ENCODE results near the gene PAIP2. TPM values are rescaled to one million over a fixed set of nuclear protein-coding genes. Genes with fewer than 3 reads are reported as not detected.

The PAIP2 gene
- total and polyA plus RNA-seq, 2 of the 4 experiments (the other 2 are of a cell fraction), result 41.9 to 59.5 TPM

DNA sequence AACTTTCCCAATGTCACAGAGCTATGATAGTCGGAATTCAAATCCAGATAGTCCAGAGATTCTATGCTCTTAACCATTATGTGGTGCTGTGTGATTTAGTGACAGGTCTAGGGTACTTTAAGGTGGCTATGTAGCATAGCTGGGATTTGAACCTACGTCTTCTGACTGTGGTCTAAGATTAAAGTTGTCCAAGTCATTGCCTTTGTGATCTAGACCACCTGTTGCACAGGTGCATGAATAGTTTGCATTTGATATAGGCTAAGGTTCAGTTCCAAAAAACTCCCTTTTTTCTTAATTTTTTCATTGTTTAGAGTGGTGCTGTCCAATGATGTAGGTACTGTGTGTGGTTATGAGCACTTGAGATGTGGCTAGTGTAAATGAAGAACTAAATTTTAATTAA lies 2.5 kb downstream of the PAIP2 start:
- in situ Hi-C loops (cut with MboI; ENCODE audit: low sequenced_read_pairs), result no loop called here
- intact Hi-C loops (cut with micrococcal nuclease), result no loop called here
- Histone ChIP-seq H3K14ac (replicated peaks; ENCODE audit: low read depth, low read length) (no peak overlapping the region), H3K27me3 (ENCODE audit: control insufficient read depth, insufficient read depth, low read length) (no peaks in the 10 kb centered on the region), H3K23ac (ENCODE audit: low read depth, low read length) (peak overlapping the region; percentile 45; the same call in 1 of the 2 replicates), H3K56ac (ENCODE audit: extremely low read depth, insufficient read depth, low read length) (no peak overlapping the region), H3K4me1 (ENCODE audit: control insufficient read depth, insufficient read depth, low read length) (peaks cover 3% of the 10 kb centered on the region), H3K79me1 (ENCODE audit: low read depth in 1 of 2, low read length in 2 of 2) (peaks cover 0 to 48% of the 10 kb centered on the region in 2 experiments; a peak in 3 of 4 replicates), H2BK20ac (ENCODE audit: low read depth, low read length) (no peak overlapping the region), H2BK15ac (ENCODE audit: low read depth, low read length) (no peak overlapping the region), H4K5ac (ENCODE audit: low read depth, low read length) (no peak overlapping the region), H2AK5ac (ENCODE audit: low read depth, low read length) (no peak overlapping the region), H3K4me3 (ENCODE audit: insufficient read depth, low read depth, low read length) (no peak overlapping the region), H2BK120ac (ENCODE audit: low read depth, low read length) (no peak overlapping the region), H2AFZ (replicated peaks; ENCODE audit: low read length, poor library complexity) (no peak overlapping the region), H3K27ac (ENCODE audit: insufficient read depth, low read length) (no peak overlapping the region), H3K9ac (ENCODE audit: low read depth, low read length) (no peak overlapping the region), H3K9me3 (ENCODE audit: control insufficient read depth, insufficient read depth, low read length) (no peaks in the 10 kb centered on the region), H4K8ac (ENCODE audit: low read depth in 2 of 2, low read length in 2 of 2) (no peak overlapping the region), H2AK9ac (replicated peaks; ENCODE audit: low read depth, low read length, poor library complexity) (no peak overlapping the region), H3K4ac (ENCODE audit: low read depth, low read length) (no peak overlapping the region), H2BK5ac (ENCODE audit: low read depth, low read length, poor library complexity, severe bottlenecking) (no peak overlapping the region), H3K36me3 (ENCODE audit: control insufficient read depth, insufficient read depth, low read length) (no peaks in the 10 kb centered on the region), H4K20me1 (ENCODE audit: insufficient read depth, low read length) (peaks cover 75% of the 10 kb centered on the region), H3K18ac (ENCODE audit: low read depth, low read length) (no peak overlapping the region), H3K9me1 (ENCODE audit: insufficient read depth, low read length) (peaks cover 8% of the 10 kb centered on the region; the same call in 1 of the 2 replicates), H3K4me2 (ENCODE audit: low read depth, low read length) (peak overlapping the region; percentile 25; the same call in 1 of the 2 replicates), H4K91ac (ENCODE audit: insufficient read depth, low read depth, low read length) (no peak overlapping the region)
- BruUV-seq (replicated peaks), result no TSS peak
- DNase-seq (no peak), ATAC-seq (ENCODE audit: low read depth) (no peak)
- WGBS, 2 experiments (ENCODE audit: extremely low coverage in 2 of 2, insufficient read length in 1 of 2), result no CpG with 5 or more reads among the region's 2 CpGs
- ChIA-PET CTCF (no interaction called here), POLR2A (ENCODE audit: unreplicated experiment) (no interaction called here)
- dilution Hi-C loops (cut with HindIII; ENCODE audit: low sequenced_read_pairs, unreplicated experiment), result no loop called here
- TF ChIP-seq SMC3 (IDR thresholded peaks at IDR 0.05; ENCODE audit: low read depth, low read length) (no peak), POLR2A (IDR thresholded peaks at IDR 0.05; ENCODE audit: low read depth, low read length) (no peak), RCOR1 (IDR thresholded peaks at IDR 0.05; ENCODE audit: insufficient replicate concordance, low read length) (no peak), RFX5 (IDR thresholded peaks at IDR 0.05; ENCODE audit: low read depth, low read length) (no peak), CEBPB (IDR thresholded peaks at IDR 0.05; ENCODE audit: low read depth, low read length) (no peak), MAFK (IDR thresholded peaks at IDR 0.05; ENCODE audit: low read depth, low read length) (no peak), CHD1 (IDR thresholded peaks at IDR 0.05; ENCODE audit: low read depth, low read length) (no peak), RAD21 (IDR thresholded peaks at IDR 0.05; ENCODE audit: low read length) (no peak), MAZ (IDR thresholded peaks at IDR 0.05; ENCODE audit: borderline replicate concordance, low read depth, low read length) (no peak), FOS (IDR thresholded peaks at IDR 0.05; ENCODE audit: low read depth, low read length) (no peak), BHLHE40 (IDR thresholded peaks at IDR 0.05; ENCODE audit: low read depth, low read length) (no peak), NFE2L2 (IDR thresholded peaks at IDR 0.05; ENCODE audit: low read depth, low read length) (no peak), MXI1 (IDR thresholded peaks at IDR 0.05; ENCODE audit: borderline replicate concordance, low read depth, low read length) (no peak)
- TF ChIP-seq, protein P1, sequence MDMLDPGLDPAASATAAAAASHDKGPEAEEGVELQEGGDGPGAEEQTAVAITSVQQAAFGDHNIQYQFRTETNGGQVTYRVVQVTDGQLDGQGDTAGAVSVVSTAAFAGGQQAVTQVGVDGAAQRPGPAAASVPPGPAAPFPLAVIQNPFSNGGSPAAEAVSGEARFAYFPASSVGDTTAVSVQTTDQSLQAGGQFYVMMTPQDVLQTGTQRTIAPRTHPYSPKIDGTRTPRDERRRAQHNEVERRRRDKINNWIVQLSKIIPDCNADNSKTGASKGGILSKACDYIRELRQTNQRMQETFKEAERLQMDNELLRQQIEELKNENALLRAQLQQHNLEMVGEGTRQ (IDR thresholded peaks at IDR 0.05; ENCODE audit: low read depth, low read length), result no peak
- TF ChIP-seq, protein P2, sequence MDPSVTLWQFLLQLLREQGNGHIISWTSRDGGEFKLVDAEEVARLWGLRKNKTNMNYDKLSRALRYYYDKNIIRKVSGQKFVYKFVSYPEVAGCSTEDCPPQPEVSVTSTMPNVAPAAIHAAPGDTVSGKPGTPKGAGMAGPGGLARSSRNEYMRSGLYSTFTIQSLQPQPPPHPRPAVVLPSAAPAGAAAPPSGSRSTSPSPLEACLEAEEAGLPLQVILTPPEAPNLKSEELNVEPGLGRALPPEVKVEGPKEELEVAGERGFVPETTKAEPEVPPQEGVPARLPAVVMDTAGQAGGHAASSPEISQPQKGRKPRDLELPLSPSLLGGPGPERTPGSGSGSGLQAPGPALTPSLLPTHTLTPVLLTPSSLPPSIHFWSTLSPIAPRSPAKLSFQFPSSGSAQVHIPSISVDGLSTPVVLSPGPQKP (IDR thresholded peaks at IDR 0.05; ENCODE audit: borderline replicate concordance, low read depth, low read length), result no peak

Measured in IMR-90 (cell line).